Measurements from ENCODE around the gene NUF2. TPM values are rescaled to one million over a fixed set of nuclear protein-coding genes. Genes with fewer than 3 reads are reported as not detected.

The NUF2 gene
- total and polyA plus RNA-seq, 10 of the 15 experiments (the other 5 are each of a cell fraction or from before 2014, with no cell fraction given) = 27.4 to 62.6 (median 49.1) TPM

GRCh38 chr1:163321311-163322305 is at the start of gene NUF2 (continued):
- TF ChIP-seq, protein P1, sequence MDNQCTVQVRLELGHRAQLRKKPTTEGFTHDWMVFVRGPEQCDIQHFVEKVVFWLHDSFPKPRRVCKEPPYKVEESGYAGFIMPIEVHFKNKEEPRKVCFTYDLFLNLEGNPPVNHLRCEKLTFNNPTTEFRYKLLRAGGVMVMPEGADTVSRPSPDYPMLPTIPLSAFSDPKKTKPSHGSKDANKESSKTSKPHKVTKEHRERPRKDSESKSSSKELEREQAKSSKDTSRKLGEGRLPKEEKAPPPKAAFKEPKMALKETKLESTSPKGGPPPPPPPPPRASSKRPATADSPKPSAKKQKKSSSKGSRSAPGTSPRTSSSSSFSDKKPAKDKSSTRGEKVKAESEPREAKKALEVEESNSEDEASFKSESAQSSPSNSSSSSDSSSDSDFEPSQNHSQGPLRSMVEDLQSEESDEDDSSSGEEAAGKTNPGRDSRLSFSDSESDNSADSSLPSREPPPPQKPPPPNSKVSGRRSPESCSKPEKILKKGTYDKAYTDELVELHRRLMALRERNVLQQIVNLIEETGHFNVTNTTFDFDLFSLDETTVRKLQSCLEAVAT (IDR thresholded peaks at IDR 0.05) = peak; percentile 93
- TF ChIP-seq MAX (IDR thresholded peaks at IDR 0.05; ENCODE audit: low read depth, low read length) (peak; percentile 97), CBX5 (IDR thresholded peaks at IDR 0.05; ENCODE audit: low read depth) (peak; percentile 100), RAD21 (IDR thresholded peaks at IDR 0.05; ENCODE audit: insufficient read depth, low read depth, low read length) (no peak), SP1 (IDR thresholded peaks at IDR 0.05; ENCODE audit: low read depth, low read length) (peak; percentile 88), NRF1 (conservative IDR thresholded peaks at IDR 0.05; ENCODE audit: low read depth, low read length) (0 out of 2 replicates have a peak, but pooled peaks have one; percentile 2), USF2 (IDR thresholded peaks at IDR 0.05; ENCODE audit: borderline replicate concordance, low read depth, low read length) (no peak), CUX1 (IDR thresholded peaks at IDR 0.05; ENCODE audit: insufficient replicate concordance, low read depth, low read length) (no peak), SMAD1 (IDR thresholded peaks at IDR 0.05; ENCODE audit: low read depth, partially characterized antibody) (peak; percentile 8), SUZ12 (IDR thresholded peaks at IDR 0.05; ENCODE audit: unreplicated experiment) (no peak)
- TF ChIP-seq, protein P2, sequence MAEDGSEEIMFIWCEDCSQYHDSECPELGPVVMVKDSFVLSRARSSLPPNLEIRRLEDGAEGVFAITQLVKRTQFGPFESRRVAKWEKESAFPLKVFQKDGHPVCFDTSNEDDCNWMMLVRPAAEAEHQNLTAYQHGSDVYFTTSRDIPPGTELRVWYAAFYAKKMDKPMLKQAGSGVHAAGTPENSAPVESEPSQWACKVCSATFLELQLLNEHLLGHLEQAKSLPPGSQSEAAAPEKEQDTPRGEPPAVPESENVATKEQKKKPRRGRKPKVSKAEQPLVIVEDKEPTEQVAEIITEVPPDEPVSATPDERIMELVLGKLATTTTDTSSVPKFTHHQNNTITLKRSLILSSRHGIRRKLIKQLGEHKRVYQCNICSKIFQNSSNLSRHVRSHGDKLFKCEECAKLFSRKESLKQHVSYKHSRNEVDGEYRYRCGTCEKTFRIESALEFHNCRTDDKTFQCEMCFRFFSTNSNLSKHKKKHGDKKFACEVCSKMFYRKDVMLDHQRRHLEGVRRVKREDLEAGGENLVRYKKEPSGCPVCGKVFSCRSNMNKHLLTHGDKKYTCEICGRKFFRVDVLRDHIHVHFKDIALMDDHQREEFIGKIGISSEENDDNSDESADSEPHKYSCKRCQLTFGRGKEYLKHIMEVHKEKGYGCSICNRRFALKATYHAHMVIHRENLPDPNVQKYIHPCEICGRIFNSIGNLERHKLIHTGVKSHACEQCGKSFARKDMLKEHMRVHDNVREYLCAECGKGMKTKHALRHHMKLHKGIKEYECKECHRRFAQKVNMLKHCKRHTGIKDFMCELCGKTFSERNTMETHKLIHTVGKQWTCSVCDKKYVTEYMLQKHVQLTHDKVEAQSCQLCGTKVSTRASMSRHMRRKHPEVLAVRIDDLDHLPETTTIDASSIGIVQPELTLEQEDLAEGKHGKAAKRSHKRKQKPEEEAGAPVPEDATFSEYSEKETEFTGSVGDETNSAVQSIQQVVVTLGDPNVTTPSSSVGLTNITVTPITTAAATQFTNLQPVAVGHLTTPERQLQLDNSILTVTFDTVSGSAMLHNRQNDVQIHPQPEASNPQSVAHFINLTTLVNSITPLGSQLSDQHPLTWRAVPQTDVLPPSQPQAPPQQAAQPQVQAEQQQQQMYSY (CRISPR knock-in tag; IDR thresholded peaks at IDR 0.05) = no peak
- TF ChIP-seq, protein P3, sequence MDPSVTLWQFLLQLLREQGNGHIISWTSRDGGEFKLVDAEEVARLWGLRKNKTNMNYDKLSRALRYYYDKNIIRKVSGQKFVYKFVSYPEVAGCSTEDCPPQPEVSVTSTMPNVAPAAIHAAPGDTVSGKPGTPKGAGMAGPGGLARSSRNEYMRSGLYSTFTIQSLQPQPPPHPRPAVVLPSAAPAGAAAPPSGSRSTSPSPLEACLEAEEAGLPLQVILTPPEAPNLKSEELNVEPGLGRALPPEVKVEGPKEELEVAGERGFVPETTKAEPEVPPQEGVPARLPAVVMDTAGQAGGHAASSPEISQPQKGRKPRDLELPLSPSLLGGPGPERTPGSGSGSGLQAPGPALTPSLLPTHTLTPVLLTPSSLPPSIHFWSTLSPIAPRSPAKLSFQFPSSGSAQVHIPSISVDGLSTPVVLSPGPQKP (IDR thresholded peaks at IDR 0.05; ENCODE audit: low read depth, low read length) = peak; percentile 96

All from GM12878 (cell line).